ENCODE measurements around the gene TNP2.

TNP2 gene

GRCh38 chr16:11250091-11250785 is 18.9 kb downstream of the TNP2 start:
- ATAC-seq (ENCODE audit: low read depth) = no peak
- peaks cover 14% of the 10 kb centered on the region for H3K4me1 Mint-ChIP-seq

GRCh38 chr16:11249233-11250061 is 19.7 kb downstream of the TNP2 start:
- DNase-seq (ENCODE audit: low spot score in 2 of 2) (no peak), ATAC-seq (ENCODE audit: low read depth) (peak; percentile 36)
- peaks cover 14% of the 10 kb centered on the region for H3K4me1 Mint-ChIP-seq
- no peaks in the 10 kb centered on the region for H3K9me3 Mint-ChIP-seq
- peaks cover 2% of the 10 kb centered on the region for H3K36me3 Mint-ChIP-seq
- H3K27ac Mint-ChIP-seq = no peak overlapping the region
- H3K27me3 Mint-ChIP-seq = no peaks in the 10 kb centered on the region
- H3K4me3 Mint-ChIP-seq = peak overlapping the region; percentile 16

More at GRCh38 chr16:11250091-11250785, 18.9 kb downstream of the TNP2 start:
- Mint-ChIP-seq H3K4me3 (no peak overlapping the region), H3K36me3 (peaks cover 2% of the 10 kb centered on the region), H3K9me3 (no peaks in the 10 kb centered on the region), H3K27me3 (no peaks in the 10 kb centered on the region), H3K27ac (no peak overlapping the region)
- no peak for DNase-seq (ENCODE audit: low spot score in 2 of 2)

- Mint-ChIP-seq H3K27me3 (no peaks in the 10 kb centered on the region), H3K36me3 (peaks cover 2% of the 10 kb centered on the region), H3K4me3 (no peak overlapping the region), H3K4me1 (peaks cover 7% of the 10 kb centered on the region), H3K9me3 (no peaks in the 10 kb centered on the region), H3K27ac (no peak overlapping the region)
- ATAC-seq (ENCODE audit: low read depth) (peak; percentile 43), DNase-seq (ENCODE audit: low spot score in 2 of 2) (no peak)
Observed at GRCh38 chr16:11248133-11248532, 21.0 kb downstream of the TNP2 start.

GRCh38 chr16:11245988-11246387 is 23.1 kb downstream of the TNP2 start:
- DNase-seq (ENCODE audit: low spot score in 2 of 2) = no peak
- H3K4me1 Mint-ChIP-seq = no peaks in the 10 kb centered on the region
- H3K27ac Mint-ChIP-seq = no peak overlapping the region
- H3K4me3 Mint-ChIP-seq = no peak overlapping the region
- H3K27me3 Mint-ChIP-seq = no peaks in the 10 kb centered on the region
- no peaks in the 10 kb centered on the region for H3K9me3 Mint-ChIP-seq
- H3K36me3 Mint-ChIP-seq = no peaks in the 10 kb centered on the region
- ATAC-seq (ENCODE audit: low read depth) = no peak

GRCh38 chr16:11245222-11245737 is 23.8 kb downstream of the TNP2 start:
- no peak for ATAC-seq (ENCODE audit: low read depth)
- no peaks in the 10 kb centered on the region for H3K36me3 Mint-ChIP-seq
- H3K4me3 Mint-ChIP-seq = no peak overlapping the region
- H3K4me1 Mint-ChIP-seq = no peaks in the 10 kb centered on the region
- H3K27ac Mint-ChIP-seq = no peak overlapping the region
- DNase-seq (ENCODE audit: low spot score in 2 of 2) = no peak
- no peaks in the 10 kb centered on the region for H3K27me3 Mint-ChIP-seq
- H3K9me3 Mint-ChIP-seq = no peaks in the 10 kb centered on the region

- Mint-ChIP-seq H3K9me3 (no peaks in the 10 kb centered on the region), H3K27me3 (no peaks in the 10 kb centered on the region), H3K27ac (no peak overlapping the region), H3K4me1 (no peaks in the 10 kb centered on the region), H3K36me3 (no peaks in the 10 kb centered on the region), H3K4me3 (no peak overlapping the region)
- DNase-seq (ENCODE audit: low spot score in 2 of 2) (no peak), ATAC-seq (ENCODE audit: low read depth) (no peak)
Observed at GRCh38 chr16:11242658-11243057, 26.5 kb downstream of the TNP2 start.

GRCh38 chr16:11241480-11242204 is 27.5 kb downstream of the TNP2 start:
- H3K4me1 Mint-ChIP-seq = no peaks in the 10 kb centered on the region
- no peak overlapping the region for H3K27ac Mint-ChIP-seq
- no peaks in the 10 kb centered on the region for H3K27me3 Mint-ChIP-seq
- no peaks in the 10 kb centered on the region for H3K9me3 Mint-ChIP-seq
- DNase-seq (ENCODE audit: low spot score in 2 of 2) (no peak), ATAC-seq (ENCODE audit: low read depth) (no peak)
- no peak overlapping the region for H3K4me3 Mint-ChIP-seq
- no peaks in the 10 kb centered on the region for H3K36me3 Mint-ChIP-seq

GRCh38 chr16:11240636-11241473 is 28.3 kb downstream of the TNP2 start:
- no peak for DNase-seq (ENCODE audit: low spot score in 2 of 2)
- Mint-ChIP-seq H3K4me1 (no peaks in the 10 kb centered on the region), H3K27me3 (no peaks in the 10 kb centered on the region), H3K9me3 (no peaks in the 10 kb centered on the region), H3K4me3 (no peak overlapping the region), H3K27ac (no peak overlapping the region), H3K36me3 (no peaks in the 10 kb centered on the region)
- no peak for ATAC-seq (ENCODE audit: low read depth)

- no peak overlapping the region for H3K27ac Mint-ChIP-seq
- H3K4me3 Mint-ChIP-seq = no peak overlapping the region
- no peaks in the 10 kb centered on the region for H3K4me1 Mint-ChIP-seq
- no peaks in the 10 kb centered on the region for H3K27me3 Mint-ChIP-seq
- no peaks in the 10 kb centered on the region for H3K36me3 Mint-ChIP-seq
- no peak for ATAC-seq (ENCODE audit: low read depth)
- DNase-seq (ENCODE audit: low spot score in 2 of 2) = no peak
- H3K9me3 Mint-ChIP-seq = no peaks in the 10 kb centered on the region
Observed at GRCh38 chr16:11239644-11240632, 29.2 kb downstream of the TNP2 start.

- Mint-ChIP-seq H3K27ac (no peak overlapping the region), H3K9me3 (no peaks in the 10 kb centered on the region), H3K4me3 (no peak overlapping the region), H3K4me1 (peaks cover 2% of the 10 kb centered on the region), H3K36me3 (no peaks in the 10 kb centered on the region), H3K27me3 (no peaks in the 10 kb centered on the region)
- ATAC-seq (ENCODE audit: low read depth) = no peak
- DNase-seq (ENCODE audit: low spot score in 2 of 2) = no peak
Observed at GRCh38 chr16:11238272-11239202, 30.6 kb downstream of the TNP2 start.

- Mint-ChIP-seq H3K4me3 (no peak overlapping the region), H3K27ac (no peak overlapping the region), H3K4me1 (peaks cover 14% of the 10 kb centered on the region), H3K9me3 (no peaks in the 10 kb centered on the region), H3K27me3 (no peaks in the 10 kb centered on the region), H3K36me3 (no peaks in the 10 kb centered on the region)
- DNase-seq (ENCODE audit: low spot score in 2 of 2) (no peak), ATAC-seq (ENCODE audit: low read depth) (no peak)
Observed at GRCh38 chr16:11236461-11237254, 32.5 kb downstream of the TNP2 start.
